ENCODE measurements around the gene LIPM.

Gene LIPM

DNA sequence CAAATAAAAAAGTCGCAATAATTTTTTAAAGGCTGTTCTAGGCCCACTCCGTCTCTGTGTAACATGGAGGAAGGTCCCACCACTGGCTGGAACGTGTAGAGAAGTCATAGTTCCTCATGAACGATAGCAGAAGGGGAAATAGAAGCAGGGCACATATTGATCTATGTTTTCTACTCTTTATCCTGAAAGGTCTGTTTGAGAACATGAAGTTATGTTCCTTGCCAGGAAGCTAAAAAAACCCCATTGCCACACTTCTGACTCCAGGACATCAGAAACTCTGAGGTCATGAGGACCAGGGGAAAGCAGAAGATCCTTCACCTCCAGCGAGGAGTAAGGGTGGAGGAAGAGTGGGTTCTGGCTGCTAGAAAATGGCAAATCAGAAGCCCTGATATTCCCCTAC, 38.4 kb downstream of the LIPM start:
- no peak for DNase-seq (ENCODE audit: low read depth)

DNA sequence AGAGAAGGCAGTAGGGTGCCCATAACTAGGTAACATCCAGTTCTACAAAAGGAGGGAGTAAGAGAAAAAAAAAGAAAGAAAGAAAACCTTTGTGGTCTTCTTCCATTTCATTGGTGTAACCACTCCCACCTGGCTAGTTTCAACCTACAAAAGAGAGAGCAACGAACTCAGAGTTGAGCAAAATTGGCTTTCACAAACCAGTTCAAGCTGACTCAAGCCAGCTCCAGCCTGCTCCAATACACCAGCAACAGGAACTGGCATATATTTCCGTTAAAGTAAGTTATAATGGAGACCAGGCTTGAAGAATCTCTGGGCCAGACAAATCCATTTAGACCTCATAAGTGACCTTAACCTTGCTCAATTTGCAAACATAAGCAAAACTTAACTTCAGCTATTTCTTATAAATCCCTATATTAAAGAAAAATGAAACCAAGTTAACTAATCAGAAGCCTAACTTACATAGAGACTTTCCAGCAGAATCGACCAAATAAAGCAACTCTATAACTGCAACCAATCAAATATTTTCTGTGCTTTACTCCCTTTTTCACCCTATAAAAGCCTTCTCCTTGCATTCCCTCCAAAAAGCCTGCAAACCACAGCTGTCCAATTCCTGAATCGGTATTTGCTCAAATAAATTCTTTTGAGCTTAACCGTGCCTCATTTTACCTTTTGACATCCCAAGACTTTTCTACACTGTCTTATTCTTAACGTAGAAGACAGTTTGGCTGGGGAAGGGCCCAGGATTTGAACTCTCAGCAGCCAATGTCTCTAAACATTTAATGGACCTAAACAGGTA, 39.0 kb downstream of the LIPM start:
- no peak for DNase-seq (ENCODE audit: low read depth)

DNA sequence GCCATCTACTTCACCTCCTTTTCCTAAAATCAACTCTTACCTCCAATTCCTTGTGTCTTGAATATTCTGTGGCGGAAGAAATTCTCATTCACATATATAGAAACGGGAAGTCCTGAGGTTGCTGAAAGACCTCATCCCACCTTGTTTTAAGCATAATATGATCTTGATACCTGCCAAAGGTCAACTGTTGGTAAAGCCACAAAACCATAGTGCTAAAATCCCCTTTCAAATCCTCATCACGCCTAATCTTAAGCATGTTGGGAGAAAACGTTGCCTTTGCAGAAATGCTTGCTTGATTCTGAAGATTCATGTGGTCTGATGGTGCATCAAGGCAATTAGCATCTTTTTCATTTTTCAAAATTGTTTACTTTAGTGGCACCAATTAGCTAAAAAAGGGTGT, 40.6 kb downstream of the LIPM start:
- DNase-seq (ENCODE audit: low read depth), result no peak

DNA sequence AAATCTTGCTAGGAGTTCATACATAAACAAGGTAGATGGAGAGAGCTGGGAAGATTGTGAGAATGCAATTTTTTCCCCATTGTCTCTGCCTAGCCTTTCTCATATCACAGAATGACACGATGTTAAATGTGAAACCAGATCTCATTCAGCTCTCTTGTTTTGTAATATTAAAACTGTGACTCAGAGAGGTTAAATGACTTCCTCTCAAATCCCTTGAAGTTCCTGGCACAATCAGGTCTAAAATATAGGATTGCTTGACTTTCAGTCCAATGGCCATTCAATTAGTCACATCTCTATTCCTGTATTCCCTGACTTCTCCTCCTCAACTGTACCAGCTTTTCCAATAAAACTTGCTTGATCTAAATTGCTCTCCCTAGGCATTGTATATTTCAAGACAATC, 46.0 kb downstream of the LIPM start:
- DNase-seq (ENCODE audit: low read depth), result no peak

DNA sequence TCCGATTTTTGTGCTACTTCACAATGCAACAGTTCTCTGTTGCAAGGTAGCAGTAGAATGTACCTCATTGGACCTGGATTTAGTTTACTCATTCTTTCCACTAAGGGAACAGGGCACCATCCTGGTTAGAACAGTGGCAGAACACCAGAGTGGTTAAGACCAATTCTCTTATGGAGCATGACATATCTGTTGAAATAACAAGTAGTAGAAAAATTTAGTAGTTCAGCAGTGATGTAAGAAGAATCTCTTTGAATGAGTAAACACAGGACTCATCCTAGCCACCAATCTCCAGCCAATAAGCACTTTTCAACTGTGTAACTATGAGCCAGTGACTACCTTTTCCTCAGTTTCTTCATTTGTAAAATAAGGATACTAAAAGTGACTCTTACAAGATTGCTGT, 46.7 kb downstream of the LIPM start:
- DNase-seq (ENCODE audit: low read depth), result no peak

DNA sequence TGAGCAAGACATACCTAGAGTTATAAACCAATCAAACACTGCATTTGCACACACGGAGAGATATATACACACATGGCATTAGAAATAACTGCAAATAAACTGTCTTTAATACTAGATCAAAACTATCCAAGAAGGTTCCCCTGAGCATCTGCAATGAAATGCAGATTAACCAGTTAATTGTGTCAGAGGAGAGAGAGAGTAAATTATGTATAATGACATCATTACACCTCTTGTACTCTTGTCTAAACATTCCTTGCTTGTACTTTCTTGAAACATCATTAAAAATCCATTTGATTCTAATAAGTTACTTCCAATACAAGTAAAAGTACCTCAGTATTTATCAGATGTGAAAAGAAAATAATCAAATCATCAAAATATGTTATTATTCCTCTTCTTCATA, 48.2 kb downstream of the LIPM start:
- DNase-seq (ENCODE audit: low read depth), result no peak

DNA sequence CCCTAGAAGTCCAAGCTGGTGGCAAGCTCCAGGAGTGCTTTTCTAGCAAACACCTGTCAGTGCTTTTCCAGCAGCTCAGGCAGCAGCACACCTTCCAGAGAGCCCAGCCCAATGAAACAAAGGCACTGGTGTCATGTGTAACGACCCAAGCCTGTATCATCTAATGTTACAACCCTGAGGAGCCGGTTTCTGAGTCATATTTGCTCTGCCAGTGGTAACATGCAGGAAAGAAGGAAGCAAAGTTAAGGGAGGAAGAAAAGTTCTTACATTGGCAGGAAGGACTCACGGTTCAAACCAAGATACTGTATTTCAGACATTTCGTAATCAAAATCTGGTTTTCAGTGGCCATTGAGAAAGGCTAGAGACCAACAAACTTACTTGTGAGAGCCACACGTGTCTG, 49.2 kb downstream of the LIPM start, which contains the start of gene ANKRD22:
ANKRD22 (minus strand) TSS at position 139 of the 400 bp plus-strand sequence. CDS start 237 bp downstream, outside the sequence.
- DNase-seq (ENCODE audit: low read depth), result no peak

DNA sequence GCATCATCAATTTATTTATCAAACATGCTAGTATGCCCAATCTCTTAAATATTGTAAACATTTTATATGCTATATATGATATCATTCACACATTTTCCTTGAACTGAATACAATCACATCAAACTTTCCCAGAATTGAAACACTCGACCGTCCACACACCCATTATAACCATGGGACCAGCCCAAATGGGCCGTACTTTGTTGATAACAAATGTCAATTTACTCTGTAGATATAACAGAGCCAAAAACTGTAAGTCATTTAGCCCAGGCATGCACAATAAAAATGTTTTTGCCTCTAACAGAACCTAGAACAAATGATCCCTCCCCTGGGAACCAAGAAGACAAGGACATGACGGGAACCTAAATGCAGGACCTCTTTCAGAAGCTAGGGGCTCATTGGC, 49.8 kb downstream of the LIPM start:
- no peak for DNase-seq (ENCODE audit: low read depth)

DNA sequence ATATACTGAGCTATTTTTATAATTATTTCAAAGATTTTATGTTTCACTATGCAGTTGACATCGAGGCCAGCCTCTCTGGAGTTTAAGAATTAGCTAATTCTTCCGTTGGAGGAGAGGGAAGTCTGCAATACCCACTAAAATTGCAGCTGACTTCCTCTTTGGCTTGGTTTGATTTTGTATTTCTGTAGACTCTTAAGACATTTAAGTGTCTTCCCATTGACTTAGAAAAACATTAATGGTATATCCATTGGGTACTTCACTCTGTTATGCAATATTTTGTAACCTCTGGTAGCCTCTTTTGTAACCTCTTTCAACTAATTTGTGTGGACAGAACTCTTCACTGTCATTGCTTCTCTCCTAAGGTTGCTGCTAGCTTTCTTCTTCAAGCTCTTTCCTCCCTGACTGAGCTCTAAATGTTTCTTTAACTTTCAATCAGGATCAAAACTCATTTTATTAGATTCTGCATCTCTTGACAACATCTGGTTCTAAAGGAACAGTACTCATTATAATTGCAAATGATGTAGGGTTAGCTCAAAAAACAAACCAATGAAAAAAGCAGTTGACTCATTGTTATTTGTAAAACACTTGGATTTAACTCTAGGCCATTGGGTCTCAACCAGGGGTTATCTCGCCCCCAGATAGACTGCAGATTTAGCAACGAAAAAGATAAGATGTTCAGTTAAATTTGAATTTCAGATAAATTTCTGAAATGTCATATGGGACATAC, 50.8 kb downstream of the LIPM start:
- DNase-seq (ENCODE audit: low read depth), result no peak

DNA sequence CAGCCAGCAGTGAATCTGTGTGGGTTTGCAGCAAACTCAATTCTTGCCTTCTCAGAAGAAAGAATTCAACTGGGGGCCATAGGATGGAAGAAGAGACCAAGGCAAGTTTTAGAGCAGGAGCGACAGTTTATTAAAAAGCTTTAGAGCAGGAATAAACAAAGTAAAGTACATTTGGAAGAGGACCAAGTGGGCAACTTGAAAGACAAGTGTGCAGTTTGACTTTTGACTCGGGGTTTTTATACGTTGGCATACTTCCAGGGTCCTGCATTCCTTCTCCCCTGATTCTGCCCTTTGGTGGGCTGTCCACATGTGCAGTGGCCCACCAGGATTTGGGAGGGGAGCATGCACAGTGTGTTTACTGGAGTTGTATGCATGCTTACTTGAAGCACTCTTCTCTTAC, 52.2 kb downstream of the LIPM start:
- DNase-seq (ENCODE audit: low read depth), result no peak

DNA sequence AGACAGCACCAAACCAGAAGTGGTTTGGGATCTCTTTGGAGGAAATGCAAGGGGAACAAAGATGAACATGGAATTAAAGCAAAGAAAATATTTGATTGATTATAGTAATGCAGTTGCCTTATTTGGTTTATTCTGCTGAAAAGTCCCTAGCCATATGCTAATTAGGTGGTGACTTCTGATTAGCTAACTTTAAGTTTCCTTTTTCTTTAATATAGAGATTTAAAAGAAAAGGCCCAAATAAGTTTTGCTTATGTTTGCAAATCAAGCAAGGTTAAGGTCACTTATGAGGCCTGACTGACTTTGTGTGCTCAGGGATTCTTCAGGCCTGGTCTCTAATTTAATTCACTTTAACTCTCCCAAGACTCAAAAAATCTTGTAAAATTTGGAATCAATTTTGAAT, 55.3 kb downstream of the LIPM start:
- no peak for DNase-seq (ENCODE audit: low read depth)

DNA sequence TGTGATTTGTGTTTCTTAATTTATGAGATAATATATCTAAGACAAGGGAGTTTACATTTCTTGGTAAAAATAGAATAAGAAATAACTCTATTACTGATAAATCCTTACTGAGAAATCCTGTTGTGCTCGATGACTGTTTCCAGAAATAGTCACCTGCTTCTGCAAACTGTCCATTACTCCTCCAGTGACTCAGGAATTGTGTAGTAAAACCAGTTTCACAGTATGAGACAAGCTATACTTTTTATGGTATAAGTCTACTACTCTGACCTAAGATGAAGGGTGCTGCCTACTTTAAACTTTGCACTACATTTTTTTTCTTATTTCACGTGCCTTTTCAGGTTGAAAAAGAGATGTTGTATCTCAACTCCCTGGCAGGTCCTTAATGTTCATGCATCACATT, 56.0 kb downstream of the LIPM start:
- no peak for DNase-seq (ENCODE audit: low read depth)

DNA sequence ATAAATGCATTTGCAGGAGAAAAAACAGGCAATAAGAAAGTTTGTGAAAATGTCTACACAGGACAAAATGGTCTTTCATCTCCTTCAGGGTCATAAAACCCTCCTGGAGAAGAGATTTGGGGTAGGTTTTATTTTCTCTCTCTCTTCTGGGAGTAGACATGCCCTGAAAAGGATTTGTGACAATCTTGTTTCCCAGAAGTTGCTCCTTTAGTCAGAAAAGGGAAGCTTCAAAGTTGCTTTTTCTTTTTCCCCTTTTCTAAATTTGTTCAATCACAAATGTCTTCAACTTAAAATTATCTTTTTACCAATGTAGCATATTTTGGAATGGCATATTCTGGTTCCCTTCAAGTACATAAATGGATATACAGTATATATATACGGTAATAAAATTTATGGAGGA, 58.5 kb downstream of the LIPM start:
- no peak for DNase-seq (ENCODE audit: low read depth)

DNA sequence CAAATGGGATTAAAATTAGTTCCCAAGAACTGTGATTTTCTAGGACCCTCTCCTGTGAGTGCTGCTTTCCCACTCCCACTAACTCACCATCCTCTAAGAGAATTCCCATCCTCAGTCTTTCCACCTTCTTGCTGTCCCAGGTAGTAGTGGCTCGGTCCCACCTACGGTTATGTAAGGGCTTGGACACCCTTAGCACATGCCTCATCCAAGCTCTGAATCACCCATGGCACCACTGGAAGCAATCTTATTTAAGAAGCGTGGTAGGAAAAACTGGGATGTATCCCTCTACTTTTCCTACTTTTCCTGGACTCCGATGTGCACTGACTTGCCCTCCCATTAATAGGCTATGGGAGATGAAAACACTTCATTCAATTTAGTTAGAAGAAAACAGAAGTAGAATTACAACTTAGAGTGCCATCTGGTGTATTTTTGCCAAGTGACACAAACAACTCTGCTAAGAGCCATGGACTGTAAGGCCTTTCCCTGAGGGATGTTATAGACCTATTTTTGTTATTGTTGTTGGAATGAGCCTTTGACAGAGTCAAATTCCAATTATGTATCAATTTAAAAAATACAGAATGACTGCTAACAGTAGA, 62.8 kb downstream of the LIPM start:
- no peak for DNase-seq (ENCODE audit: low read depth)

DNA sequence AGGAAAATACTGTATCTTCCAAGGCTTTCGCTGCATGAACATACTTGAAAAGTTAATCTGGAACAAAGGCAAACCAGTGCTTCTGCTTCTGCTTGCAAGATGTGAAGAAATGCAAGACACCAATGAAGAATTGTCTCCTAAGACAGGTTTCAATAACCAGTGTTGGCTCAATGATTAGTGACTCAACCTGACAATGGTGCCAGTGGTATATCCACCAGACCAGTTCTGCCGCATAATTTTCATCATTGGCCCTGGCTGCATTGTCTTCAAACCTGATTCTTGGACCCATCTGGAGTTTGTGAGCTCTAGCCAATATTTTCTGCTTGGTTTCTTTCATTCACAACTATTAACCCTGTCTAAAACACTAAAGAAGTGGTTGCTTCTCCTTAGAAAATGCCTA, 63.9 kb downstream of the LIPM start:
- DNase-seq (ENCODE audit: low read depth), result no peak

DNA sequence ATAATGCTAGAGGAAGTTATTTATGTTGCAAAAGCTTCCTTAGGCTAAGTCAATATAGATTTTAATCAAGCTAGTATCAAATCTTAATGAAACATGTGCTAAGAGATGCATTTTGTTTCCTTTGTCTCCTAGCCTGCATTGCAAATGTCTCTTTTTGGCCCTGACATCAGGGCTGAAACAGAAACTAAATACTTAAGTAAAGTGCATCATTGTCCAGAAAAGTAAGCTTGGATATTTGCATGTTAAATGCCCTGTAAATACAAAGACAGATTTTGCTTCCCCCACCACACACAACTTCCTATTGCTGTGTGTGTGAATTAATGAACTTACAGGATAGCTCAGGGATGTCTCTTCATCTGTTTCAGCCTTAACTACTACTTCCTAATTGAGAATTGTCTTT, 67.6 kb downstream of the LIPM start:
- no peak for DNase-seq (ENCODE audit: low read depth)

Measured in stimulated activated CD8-positive, alpha-beta memory T cell treated with anti-CD3 and anti-CD28 coated beads, Interleukin-7, amount 100 ng/mL, for 24 hours (primary cell).